OCI-LY7 (cell line): ENCODE results near the gene OR4K14. TPM values are rescaled to one million over a fixed set of nuclear protein-coding genes. Genes with fewer than 3 reads are reported as not detected.
"Not testable (repeated sequence)": the region's sequence is repeated elsewhere in the genome, so short reads cannot be mapped to it uniquely, and the experiment has no call there.

ENCODE experiments used
- BruUV-seq: library from RNA; stranded (reverse); fragments of 400-500 nt; replicated peaks from 2 replicates; lab custom pipeline; 2021; lab: Mats Ljungman, UMichigan
- CTCF ChIA-PET: fragments of 300-600 bp; sonication (Branson Sonifier 250); formaldehyde crosslinking; loops from one replicate; lab custom pipeline; 2022; ENCODE audit warnings: antibody characterized with exemption; ENCODE audit not compliant: unreplicated experiment; lab: Charles Lee
- POLR2A ChIA-PET: fragments of 300-600 bp; sonication (Branson Sonifier 250); formaldehyde crosslinking; loops from one replicate; lab custom pipeline; 2022; ENCODE audit warnings: antibody characterized with exemption; lab: Charles Lee
- DNase-seq: peaks from one replicate; pipeline ENCODE4 v3.0.0-alpha.2; 2015; ENCODE audit warnings: low spot score
- H2AFZ ChIP-seq: fragments of 200-600 bp; sonication (generic), shearing (Covaris generic); 2 replicates; pipeline ENCODE4 v1.6.1; 2014; ENCODE audit warnings: mild to moderate bottlenecking, antibody characterized with exemption, low read length, moderate library complexity
- H3K27ac ChIP-seq: fragments of 200-600 bp; sonication (generic); 2 replicates; pipeline ENCODE4 v1.5.1; 2014; ENCODE audit warnings: mixed run types, low read depth, mild to moderate bottlenecking, moderate library complexity, low read length, inconsistent platforms; ENCODE audit not compliant: poor library complexity, severe bottlenecking
- H3K36me3 ChIP-seq: fragments of 200-600 bp; sonication (generic); 2 replicates; pipeline ENCODE4 v1.6.1; 2014; ENCODE audit warnings: mild to moderate bottlenecking, antibody characterized with exemption, low read length, moderate library complexity, mixed read lengths; ENCODE audit not compliant: insufficient read depth
- H3K4me1 ChIP-seq: fragments of 200-600 bp; sonication (generic); 2 replicates; pipeline ENCODE4 v1.5.1; 2014; ENCODE audit warnings: mild to moderate bottlenecking, low read length; ENCODE audit not compliant: insufficient read depth, poor library complexity, severe bottlenecking
- H3K4me2 ChIP-seq: fragments of 200-600 bp; sonication (generic); 2 replicates; pipeline ENCODE4 v1.6.1; 2014; ENCODE audit warnings: mild to moderate bottlenecking, low read length
- H3K4me3 ChIP-seq: fragments of 200-600 bp; sonication (generic); 2 replicates; pipeline ENCODE4 v1.5.1; 2014; ENCODE audit warnings: mild to moderate bottlenecking, low read depth, low read length; ENCODE audit not compliant: poor library complexity, severe bottlenecking
- H3K79me2 ChIP-seq: fragments of 200-600 bp; sonication (generic); 2 replicates; pipeline ENCODE4 v1.6.1; 2016; ENCODE audit warnings: low read depth, mild to moderate bottlenecking, low read length, moderate library complexity, mixed read lengths; ENCODE audit not compliant: insufficient read depth
- H3K9me2 ChIP-seq: fragments of 200-600 bp; sonication (generic); 2 replicates; pipeline ENCODE4 v1.6.1; 2016; ENCODE audit warnings: mild to moderate bottlenecking, low read length, mixed read lengths; ENCODE audit not compliant: insufficient read depth
- H3K9me3 ChIP-seq: fragments of 200-600 bp; sonication (generic); 2 replicates; pipeline ENCODE4 v1.6.1; 2014; ENCODE audit warnings: mild to moderate bottlenecking, mixed run types, low read length, mixed read lengths
- H4K20me1 ChIP-seq: fragments of 200-600 bp; sonication (generic); 2 replicates; pipeline ENCODE4 v1.6.1; 2014; ENCODE audit warnings: mild to moderate bottlenecking, antibody characterized with exemption, low read length, moderate library complexity, mixed read lengths; ENCODE audit not compliant: insufficient read depth
- CTCF ChIP-seq: fragments of 200-600 bp; sonication (generic); conservative IDR thresholded peaks from 2 replicates; pipeline ENCODE4 v1.5.1; 2014; ENCODE audit warnings: mild to moderate bottlenecking, antibody characterized with exemption, low read length, moderate library complexity, mixed read lengths
- EZH2phosphoT487 ChIP-seq: fragments of 200-600 bp; sonication (generic); IDR thresholded peaks from 2 replicates; pipeline ENCODE4 v1.6.1; 2018; ENCODE audit warnings: low read depth, borderline replicate concordance, mild to moderate bottlenecking, mixed run types, antibody characterized with exemption, low read length, moderate library complexity, mixed read lengths
- intact Hi-C: fragments of 100-400 bp; cut with micrococcal nuclease; formaldehyde crosslinking; loops from one replicate; pipeline ENCODE4 v1.10.0; 2022; ENCODE audit not compliant: unreplicated experiment
- total RNA-seq, 2 experiments: library from RNA; depleted of rRNA in 1 of 2; stranded (reverse); fragments of >200 nt in 1 of 2; shearing (Covaris generic) in 1 of 2; gene quantifications; 2 replicates each; pipeline ENCODE4 v1.2.3, GENCODE V29; 2014 to 2022

OR4K14 gene
- total RNA-seq, 2 experiments from 2014 or later, result not detected

GRCh38 chr14:19974844-19975243 is 44.3 kb downstream of the OR4K14 start:
- TF ChIP-seq EZH2phosphoT487 (no peak), CTCF (no peak)
- DNase-seq, result no peak
- Histone ChIP-seq H3K79me2 (no peaks in the 10 kb centered on the region), H3K27ac (no peak overlapping the region), H3K9me3 (no peaks in the 10 kb centered on the region), H3K9me2 (no peaks in the 10 kb centered on the region), H3K4me3 (no peak overlapping the region), H3K36me3 (no peaks in the 10 kb centered on the region), H3K4me2 (no peak overlapping the region), H2AFZ (no peak overlapping the region), H4K20me1 (no peaks in the 10 kb centered on the region), H3K4me1 (no peaks in the 10 kb centered on the region)
- BruUV-seq, result no TSS peak
- intact Hi-C loops, result no loop called here
- ChIA-PET POLR2A (interaction anchor here (1.0 kb wide), 1 partner anchor 12 kb away, joined by 3 read pairs; no protein-coding TSS in a partner anchor), CTCF (no interaction called here)

- H2AFZ ChIP-seq, H4K20me1 ChIP-seq, H3K4me1 ChIP-seq, intact Hi-C loops, H3K79me2 ChIP-seq, H3K4me3 ChIP-seq, H3K9me3 ChIP-seq, BruUV-seq, H3K36me3 ChIP-seq, DNase-seq, H3K9me2 ChIP-seq, CTCF ChIA-PET, H3K27ac ChIP-seq, POLR2A ChIA-PET, H3K4me2 ChIP-seq: not testable (repeated sequence)
These were observed 49.4 kb downstream of the OR4K14 start for GRCh38 chr14:19969735-19970134.

Other genes starting within 250 kb of the OR4K14 start
- not detected in 2 replicates for gene OR4M1, start 245.8 kb downstream of the OR4K14 start, total RNA-seq (2014; rRNA removed; shearing (Covaris generic))
- gene OR4M1, start 245.8 kb downstream of the OR4K14 start, total RNA-seq (2022), result not detected in 2 replicates
- not detected in 2 replicates for gene OR4N2, start 215.5 kb downstream of the OR4K14 start, total RNA-seq (2014; rRNA removed; shearing (Covaris generic))
- not detected in 2 replicates for gene OR4N2, start 215.5 kb downstream of the OR4K14 start, total RNA-seq (2022)
- not detected in 2 replicates for gene OR4K2, start 144.2 kb downstream of the OR4K14 start, total RNA-seq (2014; rRNA removed; shearing (Covaris generic))
- gene OR4K2, start 144.2 kb downstream of the OR4K14 start, total RNA-seq (2022), result not detected in 2 replicates
- not detected in 2 replicates for gene OR4K5, start 98.7 kb downstream of the OR4K14 start, total RNA-seq (2014; rRNA removed; shearing (Covaris generic))
- gene OR4K5, start 98.7 kb downstream of the OR4K14 start, total RNA-seq (2022), result not detected in 2 replicates
- gene OR4K1, start 88.4 kb downstream of the OR4K14 start, total RNA-seq (2014; rRNA removed; shearing (Covaris generic)), result 0.38 TPM in 1 of 2 replicates, not detected in the other
- gene OR4K1, start 88.4 kb downstream of the OR4K14 start, total RNA-seq (2022), result not detected in 2 replicates
- not detected in 2 replicates for gene OR4K15, start 43.7 kb downstream of the OR4K14 start, total RNA-seq (2014; rRNA removed; shearing (Covaris generic))
- gene OR4K15, start 43.7 kb downstream of the OR4K14 start, total RNA-seq (2022), result not detected in 2 replicates
- gene OR4Q2, start 17.1 kb downstream of the OR4K14 start, total RNA-seq (2014; rRNA removed; shearing (Covaris generic)), result not detected in 2 replicates
- gene OR4Q2, start 17.1 kb downstream of the OR4K14 start, total RNA-seq (2022), result not detected in 2 replicates
- not detected in 2 replicates for gene OR4K13, start 16.7 kb upstream of the OR4K14 start, total RNA-seq (2014; rRNA removed; shearing (Covaris generic))
- gene OR4K13, start 16.7 kb upstream of the OR4K14 start, total RNA-seq (2022), result not detected in 2 replicates
- not detected in 2 replicates for gene OR4L1, start 40.7 kb upstream of the OR4K14 start, total RNA-seq (2014; rRNA removed; shearing (Covaris generic))
- not detected in 2 replicates for gene OR4L1, start 40.7 kb upstream of the OR4K14 start, total RNA-seq (2022)
- not detected in 2 replicates for gene OR4K17, start 91.4 kb upstream of the OR4K14 start, total RNA-seq (2014; rRNA removed; shearing (Covaris generic))
- gene OR4K17, start 91.4 kb upstream of the OR4K14 start, total RNA-seq (2022), result not detected in 2 replicates
- gene OR4N5, start 119.5 kb upstream of the OR4K14 start, total RNA-seq (2014; rRNA removed; shearing (Covaris generic)), result not detected in 2 replicates
- gene OR4N5, start 119.5 kb upstream of the OR4K14 start, total RNA-seq (2022), result not detected in 2 replicates
- not detected in 2 replicates for gene OR11G2, start 171.6 kb upstream of the OR4K14 start, total RNA-seq (2014; rRNA removed; shearing (Covaris generic))
- gene OR11G2, start 171.6 kb upstream of the OR4K14 start, total RNA-seq (2022), result not detected in 2 replicates
- not detected in 2 replicates for gene OR11H6, start 204.4 kb upstream of the OR4K14 start, total RNA-seq (2014; rRNA removed; shearing (Covaris generic))
- not detected in 2 replicates for gene OR11H6, start 204.4 kb upstream of the OR4K14 start, total RNA-seq (2022)
- not detected in 2 replicates for gene OR11H7, start 209.7 kb upstream of the OR4K14 start, total RNA-seq (2014; rRNA removed; shearing (Covaris generic))
- gene OR11H7, start 209.7 kb upstream of the OR4K14 start, total RNA-seq (2022), result not detected in 2 replicates
- not detected in 2 replicates for gene OR11H4, start 220.0 kb upstream of the OR4K14 start, total RNA-seq (2014; rRNA removed; shearing (Covaris generic))
- not detected in 2 replicates for gene OR11H4, start 220.0 kb upstream of the OR4K14 start, total RNA-seq (2022)